Measurements from ENCODE around the gene ZFYVE9.

ZFYVE9 gene

GRCh38 chr1:52249831-52250230, 107.9 kb downstream of the ZFYVE9 start:
- no peak for DNase-seq

- DNase-seq, result no peak
Observed at GRCh38 chr1:52253421-52253820, 111.5 kb downstream of the ZFYVE9 start.

GRCh38 chr1:52259886-52260285, 118.0 kb downstream of the ZFYVE9 start:
- DNase-seq, result no peak

- DNase-seq, result no peak
Observed at GRCh38 chr1:52263153-52263910, 121.4 kb downstream of the ZFYVE9 start.

- DNase-seq, result no peak
Observed at GRCh38 chr1:52264530-52265115, 122.7 kb downstream of the ZFYVE9 start.

GRCh38 chr1:52266507-52266906, 124.6 kb downstream of the ZFYVE9 start:
- no peak for DNase-seq

- DNase-seq, result no peak
Observed at GRCh38 chr1:52268372-52268771, 126.5 kb downstream of the ZFYVE9 start.

GRCh38 chr1:52281518-52281917, 139.6 kb downstream of the ZFYVE9 start:
- DNase-seq, result no peak

GRCh38 chr1:52288286-52288685, 146.4 kb downstream of the ZFYVE9 start:
- DNase-seq, result no peak

GRCh38 chr1:52294580-52294979, 152.7 kb downstream of the ZFYVE9 start:
- no peak for DNase-seq

GRCh38 chr1:52296345-52296744, 154.5 kb downstream of the ZFYVE9 start:
- peak; percentile 10 for DNase-seq

GRCh38 chr1:52305417-52306226, 163.7 kb downstream of the ZFYVE9 start:
- no peak for DNase-seq

- DNase-seq, result no peak
Observed at GRCh38 chr1:52306227-52307006, 164.5 kb downstream of the ZFYVE9 start.

- no peak for DNase-seq
Observed at GRCh38 chr1:52321061-52321460, 179.2 kb downstream of the ZFYVE9 start.

GRCh38 chr1:52323731-52324130, 181.8 kb downstream of the ZFYVE9 start:
- DNase-seq, result no peak

GRCh38 chr1:52325786-52326185, 183.9 kb downstream of the ZFYVE9 start:
- no peak for DNase-seq

GRCh38 chr1:52328615-52329014, 186.7 kb downstream of the ZFYVE9 start:
- no peak for DNase-seq

GRCh38 chr1:52332411-52332810, 190.5 kb downstream of the ZFYVE9 start:
- DNase-seq, result no peak

GRCh38 chr1:52334906-52335528, 193.1 kb downstream of the ZFYVE9 start:
- no peak for DNase-seq

GRCh38 chr1:52337439-52337838, 195.6 kb downstream of the ZFYVE9 start:
- DNase-seq, result no peak

GRCh38 chr1:52341655-52342260, 199.9 kb downstream of the ZFYVE9 start:
- DNase-seq, result no peak

- no peak for DNase-seq
Observed at GRCh38 chr1:52343979-52344378, 202.1 kb downstream of the ZFYVE9 start.

All from central memory CD4-positive, alpha-beta T cell (primary cell).